Limb (tissue), 2 donors: ENCODE data around the gene MTERF4.
"Not testable (repeated sequence)": the region's sequence is repeated elsewhere in the genome, so short reads cannot be mapped to it uniquely, and the experiment has no call there.

Experiments used
- DNase-seq, 2 donors: peaks; one replicate each; pipeline ENCODE4 v3.0.0-alpha.2; 2016; ENCODE audit errors: extremely low spot score in 2 of 2

Gene MTERF4

GRCh38 chr2:241112046-241112445 is 10.0 kb upstream of the MTERF4 start:
- DNase-seq = no peak

- no peak for DNase-seq
Observed at GRCh38 chr2:241111440-241111805, 9.3 kb upstream of the MTERF4 start.

GRCh38 chr2:241110607-241111439 is 8.7 kb upstream of the MTERF4 start:
- no peak for DNase-seq

- DNase-seq = no peak
Observed at GRCh38 chr2:241110089-241110606, 8.1 kb upstream of the MTERF4 start.

GRCh38 chr2:241109210-241110088 is 7.4 kb upstream of the MTERF4 start:
- DNase-seq = no peak

GRCh38 chr2:241108271-241109209 is 6.5 kb upstream of the MTERF4 start:
- peak in 1 of 2 donors; percentile 17 for DNase-seq

- DNase-seq = peak in 1 of 2 donors; percentile 7
Observed at GRCh38 chr2:241107031-241107783, 5.1 kb upstream of the MTERF4 start.

- no peak for DNase-seq
Observed at GRCh38 chr2:241105641-241106040, 3.6 kb upstream of the MTERF4 start.

GRCh38 chr2:241104611-241105010 is 2.5 kb upstream of the MTERF4 start:
- DNase-seq = not testable (repeated sequence)

- DNase-seq = no peak
Observed at GRCh38 chr2:241103176-241103595, 1.1 kb upstream of the MTERF4 start.

GRCh38 chr2:241099246-241099645 is 2.8 kb downstream of the MTERF4 start:
- no peak for DNase-seq

GRCh38 chr2:241096979-241097378 is 5.1 kb downstream of the MTERF4 start:
- no peak for DNase-seq

GRCh38 chr2:241095594-241096290 is 6.3 kb downstream of the MTERF4 start:
- no peak for DNase-seq

GRCh38 chr2:241094924-241095420 is 7.1 kb downstream of the MTERF4 start:
- DNase-seq = no peak

- DNase-seq = no peak
Observed at GRCh38 chr2:241094172-241094571, 7.9 kb downstream of the MTERF4 start.

GRCh38 chr2:241093133-241093781 is 8.8 kb downstream of the MTERF4 start:
- not testable (repeated sequence) for DNase-seq

- no peak for DNase-seq
Observed at GRCh38 chr2:241092677-241093076, 9.4 kb downstream of the MTERF4 start.

GRCh38 chr2:241091734-241092445 is 10.2 kb downstream of the MTERF4 start:
- no peak for DNase-seq
